Measurements from ENCODE around the gene CRYBG2.
A peak's percentile ranks its signal among the peaks of the same experiment; 100 is the strongest.

The CRYBG2 gene

GRCh38 chr1:26368486-26368885 is 14.6 kb upstream of the CRYBG2 start:
- DNase-seq (ENCODE audit: low spot score), result no peak

- DNase-seq (ENCODE audit: low spot score), result no peak
Observed at GRCh38 chr1:26368006-26368405, 14.1 kb upstream of the CRYBG2 start.

GRCh38 chr1:26367441-26367840 is 13.5 kb upstream of the CRYBG2 start:
- no peak for DNase-seq (ENCODE audit: low spot score)

GRCh38 chr1:26364956-26365355 is 11.0 kb upstream of the CRYBG2 start:
- DNase-seq (ENCODE audit: low spot score), result no peak

- peak; percentile 44 for DNase-seq (ENCODE audit: low spot score)
Observed at GRCh38 chr1:26363549-26364448, 9.9 kb upstream of the CRYBG2 start.

GRCh38 chr1:26362331-26362730 is 8.4 kb upstream of the CRYBG2 start:
- no peak for DNase-seq (ENCODE audit: low spot score)

- DNase-seq (ENCODE audit: low spot score), result no peak
Observed at GRCh38 chr1:26361605-26362122, 7.7 kb upstream of the CRYBG2 start.

- no peak for DNase-seq (ENCODE audit: low spot score)
Observed at GRCh38 chr1:26360807-26361604, 7.1 kb upstream of the CRYBG2 start.

GRCh38 chr1:26359981-26360806 is 6.3 kb upstream of the CRYBG2 start:
- DNase-seq (ENCODE audit: low spot score), result no peak

- no peak for DNase-seq (ENCODE audit: low spot score)
Observed at GRCh38 chr1:26358411-26359384, 4.8 kb upstream of the CRYBG2 start.

- no peak for DNase-seq (ENCODE audit: low spot score)
Observed at GRCh38 chr1:26357121-26357602, 3.2 kb upstream of the CRYBG2 start.

- DNase-seq (ENCODE audit: low spot score), result no peak
Observed at GRCh38 chr1:26356106-26356505, 2.2 kb upstream of the CRYBG2 start.

GRCh38 chr1:26354972-26355371 is 1.0 kb upstream of the CRYBG2 start:
- no peak for DNase-seq (ENCODE audit: low spot score)

GRCh38 chr1:26353210-26353859 is 595 bp downstream of the CRYBG2 start:
- DNase-seq (ENCODE audit: low spot score), result no peak

- no peak for DNase-seq (ENCODE audit: low spot score)
Observed at GRCh38 chr1:26352338-26352679, 1.6 kb downstream of the CRYBG2 start.

GRCh38 chr1:26351590-26352337 is 2.2 kb downstream of the CRYBG2 start:
- DNase-seq (ENCODE audit: low spot score), result no peak

- no peak for DNase-seq (ENCODE audit: low spot score)
Observed at GRCh38 chr1:26350701-26351589, 3.0 kb downstream of the CRYBG2 start.

- DNase-seq (ENCODE audit: low spot score), result no peak
Observed at GRCh38 chr1:26350343-26350700, 3.6 kb downstream of the CRYBG2 start.

- no peak for DNase-seq (ENCODE audit: low spot score)
Observed at GRCh38 chr1:26349877-26350244, 4.1 kb downstream of the CRYBG2 start.

Measured in pons (tissue), 1 donor.